OCI-LY3 (cell line): ENCODE data around the gene SLC27A1.

Experiments used
- EZH2phosphoT487 ChIP-seq: fragments of 200-600 bp; shearing (Covaris generic); IDR thresholded peaks from 2 replicates; pipeline ENCODE4 v1.6.1; 2018; ENCODE audit warnings: antibody characterized with exemption, mixed run types, low read depth
- TF ChIP-seq, protein P1 (sequence below): fragments of 200-600, 300-600 bp; sonication (generic); IDR thresholded peaks from 2 replicates; pipeline ENCODE4 v1.5.1; 2014; ENCODE audit warnings: antibody characterized with exemption, low read length, low read depth

DNA sequence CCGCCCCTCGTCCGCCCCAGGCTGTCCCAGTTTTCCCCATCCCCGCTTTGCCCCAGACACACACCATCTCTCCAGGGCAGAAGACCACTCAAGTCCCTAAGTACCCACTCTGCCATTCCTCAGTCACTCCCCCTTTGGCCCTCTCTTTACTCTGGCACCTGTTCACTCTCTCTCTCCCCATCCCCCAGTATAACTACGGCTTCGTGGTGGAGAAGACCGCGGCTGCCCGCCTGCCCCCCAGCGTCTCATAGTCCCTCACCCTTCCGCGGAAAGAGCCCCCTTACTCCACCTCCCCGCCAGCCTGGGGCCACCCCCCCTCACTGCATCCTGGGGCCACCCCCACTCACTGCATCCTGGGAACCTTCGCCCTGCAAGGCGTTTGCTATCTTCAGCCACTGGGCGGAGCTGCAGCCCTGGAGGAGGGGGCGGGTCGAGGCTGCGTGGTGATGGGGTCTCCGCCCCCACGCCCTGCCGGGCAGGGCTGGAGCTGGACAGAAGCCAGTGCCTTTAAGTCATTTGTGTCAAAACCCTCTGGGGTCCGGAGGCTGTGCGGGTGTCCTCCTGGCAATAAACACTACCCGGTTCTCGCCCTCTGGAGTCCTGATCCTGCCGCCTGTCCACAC lies 45.5 kb upstream of the SLC27A1 start:
- TF ChIP-seq, protein P1, sequence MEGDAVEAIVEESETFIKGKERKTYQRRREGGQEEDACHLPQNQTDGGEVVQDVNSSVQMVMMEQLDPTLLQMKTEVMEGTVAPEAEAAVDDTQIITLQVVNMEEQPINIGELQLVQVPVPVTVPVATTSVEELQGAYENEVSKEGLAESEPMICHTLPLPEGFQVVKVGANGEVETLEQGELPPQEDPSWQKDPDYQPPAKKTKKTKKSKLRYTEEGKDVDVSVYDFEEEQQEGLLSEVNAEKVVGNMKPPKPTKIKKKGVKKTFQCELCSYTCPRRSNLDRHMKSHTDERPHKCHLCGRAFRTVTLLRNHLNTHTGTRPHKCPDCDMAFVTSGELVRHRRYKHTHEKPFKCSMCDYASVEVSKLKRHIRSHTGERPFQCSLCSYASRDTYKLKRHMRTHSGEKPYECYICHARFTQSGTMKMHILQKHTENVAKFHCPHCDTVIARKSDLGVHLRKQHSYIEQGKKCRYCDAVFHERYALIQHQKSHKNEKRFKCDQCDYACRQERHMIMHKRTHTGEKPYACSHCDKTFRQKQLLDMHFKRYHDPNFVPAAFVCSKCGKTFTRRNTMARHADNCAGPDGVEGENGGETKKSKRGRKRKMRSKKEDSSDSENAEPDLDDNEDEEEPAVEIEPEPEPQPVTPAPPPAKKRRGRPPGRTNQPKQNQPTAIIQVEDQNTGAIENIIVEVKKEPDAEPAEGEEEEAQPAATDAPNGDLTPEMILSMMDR: peak; percentile 66
- no peak for TF ChIP-seq EZH2phosphoT487
